Right lobe of liver (tissue), 4 donors: ENCODE data around the gene AIG1.

Experiments used
- CTCF ChIP-seq, 4 donors: fragments of 200-600 bp in 3 of 4; fragments of 450-650 bp in 1 of 4; IDR thresholded peaks; one replicate each; pipeline versions ENCODE4 v1.5.1 to v1.8.0; 2016 to 2022; ENCODE audit warnings: antibody characterized with exemption in 4 of 4, mild to moderate bottlenecking in 2 of 4
- POLR2A ChIP-seq: fragments of 450-650 bp; IDR thresholded peaks from one replicate; pipeline ENCODE4 v1.6.1; 2017; ENCODE audit warnings: antibody characterized with exemption, mild to moderate bottlenecking
- donor health status: DM: no; HTN: no; CAD: no.
- donor health status: DM: no; HTN: no; CAD: no.
- donor health status: DM: no; HTN: yes; CAD: no.

- TF ChIP-seq CTCF (IDR thresholded peaks at IDR 0.05) (no peak), POLR2A (no peak)
These were observed 20.7 kb upstream of the AIG1 start for GRCh38 chr6:143040018-143040417.
